ENCODE data around the gene PCDH18. TPM values are rescaled to one million over a fixed set of nuclear protein-coding genes. Genes with fewer than 3 reads are reported as not detected.

PCDH18 gene
- total and polyA plus RNA-seq, 4 donors: 0.89 to 7.7 (median 2.3) TPM

DNA sequence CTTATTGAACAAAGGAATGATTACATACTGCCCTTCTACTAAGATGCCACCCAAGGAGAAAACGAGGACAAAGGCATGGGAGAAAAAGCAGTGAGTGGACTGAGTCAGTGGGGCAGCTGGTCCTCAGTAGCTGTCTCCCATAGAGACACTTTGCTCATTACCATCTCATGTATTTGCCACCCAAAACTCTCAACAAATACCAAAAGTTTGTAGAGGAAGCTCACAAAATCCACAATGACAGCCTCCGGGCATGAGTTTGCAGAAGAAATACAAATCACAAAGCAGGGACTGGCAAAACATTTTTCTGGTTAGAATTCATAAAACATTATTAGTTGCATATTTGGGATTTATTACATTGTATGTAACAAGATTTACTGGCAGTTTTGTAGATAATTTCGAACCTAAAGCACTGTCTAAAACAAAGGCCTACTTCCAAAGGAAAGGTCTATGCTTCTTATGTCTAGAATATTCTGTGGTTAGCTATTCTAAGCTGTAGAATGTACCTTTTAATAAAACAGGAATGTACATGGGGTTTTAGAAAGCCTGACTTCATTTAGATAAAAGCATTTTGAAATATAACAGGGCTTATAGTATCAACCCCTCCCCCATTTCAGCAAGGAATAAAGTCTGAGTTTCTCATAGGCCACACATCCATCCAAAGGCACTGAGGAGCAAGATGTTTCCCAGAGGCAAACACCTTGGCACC lies 17.7 kb downstream of the PCDH18 start:
- H3K27ac ChIP-seq (ENCODE audit: low read depth in 1 of 2, low read length in 2 of 2): no peak overlapping the region
- no peaks in the 10 kb centered on the region for H3K9me3 ChIP-seq (ENCODE audit: control insufficient read depth in 4 of 4, low read length in 3 of 4)
- TF ChIP-seq, protein P1, sequence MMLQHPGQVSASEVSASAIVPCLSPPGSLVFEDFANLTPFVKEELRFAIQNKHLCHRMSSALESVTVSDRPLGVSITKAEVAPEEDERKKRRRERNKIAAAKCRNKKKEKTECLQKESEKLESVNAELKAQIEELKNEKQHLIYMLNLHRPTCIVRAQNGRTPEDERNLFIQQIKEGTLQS (IDR thresholded peaks at IDR 0.05): no peak
- no peak overlapping the region for H3K4me3 ChIP-seq (ENCODE audit: low read depth in 1 of 3, low read length in 3 of 3)
- 63% methylated on average over 3 of the region's 3 CpGs for WGBS
- peaks cover 0 to 2% (median 0%) of the 10 kb centered on the region in 4 donors for H3K27me3 ChIP-seq (ENCODE audit: control insufficient read depth in 4 of 4, insufficient read depth in 4 of 4, low read length in 3 of 4)
- DNase-seq (ENCODE audit: low spot score): no peak
- no peak overlapping the region for H3K9ac ChIP-seq (ENCODE audit: low read depth in 1 of 2, low read length in 2 of 2)
- H3K36me3 ChIP-seq (ENCODE audit: control insufficient read depth in 4 of 4, insufficient read depth in 3 of 4, low read depth in 1 of 4, low read length in 3 of 4): no peaks in the 10 kb centered on the region
- H3K4me1 ChIP-seq (ENCODE audit: control insufficient read depth in 4 of 4, insufficient read depth in 4 of 4, low read length in 3 of 4): no peaks in the 10 kb centered on the region

DNA sequence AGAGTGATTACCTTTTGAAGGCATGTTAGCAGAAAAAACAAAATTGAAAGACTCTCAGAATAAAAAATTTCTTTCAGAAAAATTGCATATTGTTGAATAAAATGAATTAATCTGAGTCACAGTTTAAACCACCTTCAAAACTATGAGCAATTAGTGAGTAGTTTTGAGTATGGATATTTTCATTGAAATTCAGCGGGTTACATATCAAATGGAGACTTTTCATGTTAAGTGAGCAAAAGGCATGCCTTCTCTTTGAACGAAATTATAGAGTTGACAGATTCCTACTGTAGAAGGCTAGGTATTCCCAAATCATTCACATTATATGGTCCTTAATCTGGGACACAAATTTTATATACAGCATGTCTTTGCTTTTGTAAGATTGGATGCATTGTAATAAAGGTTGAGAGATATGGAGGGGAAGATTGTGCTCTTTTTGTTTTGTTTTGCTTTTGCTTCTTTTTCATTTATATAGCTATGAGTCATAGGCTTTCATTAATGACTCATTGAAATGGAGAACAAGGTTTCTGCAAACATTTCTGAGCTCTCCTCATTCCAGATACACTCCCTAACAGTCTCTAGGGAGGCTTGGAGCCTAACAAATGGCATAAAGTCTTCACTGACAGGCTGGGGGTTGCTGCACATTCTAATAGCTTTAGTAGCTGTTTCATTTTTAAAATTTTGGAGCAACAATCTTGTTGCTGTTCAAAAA lies 21.6 kb downstream of the PCDH18 start:
- H3K4me3 ChIP-seq (ENCODE audit: low read depth in 1 of 3, low read length in 3 of 3): no peak overlapping the region
- H3K9ac ChIP-seq (ENCODE audit: low read depth in 1 of 2, low read length in 2 of 2): no peak overlapping the region
- no peaks in the 10 kb centered on the region for H3K36me3 ChIP-seq (ENCODE audit: control insufficient read depth in 4 of 4, insufficient read depth in 3 of 4, low read depth in 1 of 4, low read length in 3 of 4)
- TF ChIP-seq FOXA2 (IDR thresholded peaks at IDR 0.05) (no peak), JUND (IDR thresholded peaks at IDR 0.05) (peak; percentile 44 to 65)
- DNase-seq (ENCODE audit: low spot score): no peak
- H3K9me3 ChIP-seq (ENCODE audit: control insufficient read depth in 4 of 4, low read length in 3 of 4): no peaks in the 10 kb centered on the region
- 49% methylated on average over 2 of the region's 2 CpGs for WGBS
- H3K4me1 ChIP-seq (ENCODE audit: control insufficient read depth in 4 of 4, insufficient read depth in 4 of 4, low read length in 3 of 4): no peaks in the 10 kb centered on the region
- no peak overlapping the region for H3K27ac ChIP-seq (ENCODE audit: low read depth in 1 of 2, low read length in 2 of 2)
- peaks cover 0 to 2% (median 0%) of the 10 kb centered on the region in 4 donors for H3K27me3 ChIP-seq (ENCODE audit: control insufficient read depth in 4 of 4, insufficient read depth in 4 of 4, low read length in 3 of 4)

DNA sequence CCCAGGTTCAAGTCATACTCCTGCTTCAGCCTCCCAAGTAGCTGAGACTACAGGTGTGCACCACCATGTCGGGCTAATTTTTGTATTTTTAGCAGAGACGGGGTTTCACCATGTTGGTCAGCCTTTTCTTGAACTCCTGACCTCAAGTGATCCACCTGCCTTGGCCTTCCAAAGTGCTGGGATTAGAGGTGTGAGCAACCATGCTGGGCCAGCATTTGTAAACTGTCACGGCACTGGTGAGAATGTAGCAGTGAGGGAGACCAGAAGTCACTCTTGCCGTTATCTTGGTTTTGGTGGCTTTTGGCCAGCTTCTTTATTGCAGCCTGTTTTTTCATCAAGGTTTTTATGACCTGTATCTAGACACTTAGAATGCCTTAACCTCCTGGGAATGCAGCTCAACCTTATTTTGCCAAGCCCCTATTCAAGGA lies 22.4 kb downstream of the PCDH18 start:
- no peaks in the 10 kb centered on the region for H3K9me3 ChIP-seq (ENCODE audit: control insufficient read depth in 4 of 4, low read length in 3 of 4)
- TF ChIP-seq, protein P2, sequence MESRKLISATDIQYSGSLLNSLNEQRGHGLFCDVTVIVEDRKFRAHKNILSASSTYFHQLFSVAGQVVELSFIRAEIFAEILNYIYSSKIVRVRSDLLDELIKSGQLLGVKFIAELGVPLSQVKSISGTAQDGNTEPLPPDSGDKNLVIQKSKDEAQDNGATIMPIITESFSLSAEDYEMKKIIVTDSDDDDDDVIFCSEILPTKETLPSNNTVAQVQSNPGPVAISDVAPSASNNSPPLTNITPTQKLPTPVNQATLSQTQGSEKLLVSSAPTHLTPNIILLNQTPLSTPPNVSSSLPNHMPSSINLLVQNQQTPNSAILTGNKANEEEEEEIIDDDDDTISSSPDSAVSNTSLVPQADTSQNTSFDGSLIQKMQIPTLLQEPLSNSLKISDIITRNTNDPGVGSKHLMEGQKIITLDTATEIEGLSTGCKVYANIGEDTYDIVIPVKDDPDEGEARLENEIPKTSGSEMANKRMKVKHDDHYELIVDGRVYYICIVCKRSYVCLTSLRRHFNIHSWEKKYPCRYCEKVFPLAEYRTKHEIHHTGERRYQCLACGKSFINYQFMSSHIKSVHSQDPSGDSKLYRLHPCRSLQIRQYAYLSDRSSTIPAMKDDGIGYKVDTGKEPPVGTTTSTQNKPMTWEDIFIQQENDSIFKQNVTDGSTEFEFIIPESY (IDR thresholded peaks at IDR 0.05): no peak
- no peaks in the 10 kb centered on the region for H3K4me1 ChIP-seq (ENCODE audit: control insufficient read depth in 4 of 4, insufficient read depth in 4 of 4, low read length in 3 of 4)
- peaks cover 0 to 2% (median 0%) of the 10 kb centered on the region in 4 donors for H3K27me3 ChIP-seq (ENCODE audit: control insufficient read depth in 4 of 4, insufficient read depth in 4 of 4, low read length in 3 of 4)
- H3K9ac ChIP-seq (ENCODE audit: low read depth in 1 of 2, low read length in 2 of 2): no peak overlapping the region
- WGBS: 68% methylated on average over 4 of the region's 4 CpGs
- H3K36me3 ChIP-seq (ENCODE audit: control insufficient read depth in 4 of 4, insufficient read depth in 3 of 4, low read depth in 1 of 4, low read length in 3 of 4): no peaks in the 10 kb centered on the region
- H3K4me3 ChIP-seq (ENCODE audit: low read depth in 1 of 3, low read length in 3 of 3): no peak overlapping the region
- H3K27ac ChIP-seq (ENCODE audit: low read depth in 1 of 2, low read length in 2 of 2): no peak overlapping the region
- no peak for DNase-seq (ENCODE audit: low spot score)

DNA sequence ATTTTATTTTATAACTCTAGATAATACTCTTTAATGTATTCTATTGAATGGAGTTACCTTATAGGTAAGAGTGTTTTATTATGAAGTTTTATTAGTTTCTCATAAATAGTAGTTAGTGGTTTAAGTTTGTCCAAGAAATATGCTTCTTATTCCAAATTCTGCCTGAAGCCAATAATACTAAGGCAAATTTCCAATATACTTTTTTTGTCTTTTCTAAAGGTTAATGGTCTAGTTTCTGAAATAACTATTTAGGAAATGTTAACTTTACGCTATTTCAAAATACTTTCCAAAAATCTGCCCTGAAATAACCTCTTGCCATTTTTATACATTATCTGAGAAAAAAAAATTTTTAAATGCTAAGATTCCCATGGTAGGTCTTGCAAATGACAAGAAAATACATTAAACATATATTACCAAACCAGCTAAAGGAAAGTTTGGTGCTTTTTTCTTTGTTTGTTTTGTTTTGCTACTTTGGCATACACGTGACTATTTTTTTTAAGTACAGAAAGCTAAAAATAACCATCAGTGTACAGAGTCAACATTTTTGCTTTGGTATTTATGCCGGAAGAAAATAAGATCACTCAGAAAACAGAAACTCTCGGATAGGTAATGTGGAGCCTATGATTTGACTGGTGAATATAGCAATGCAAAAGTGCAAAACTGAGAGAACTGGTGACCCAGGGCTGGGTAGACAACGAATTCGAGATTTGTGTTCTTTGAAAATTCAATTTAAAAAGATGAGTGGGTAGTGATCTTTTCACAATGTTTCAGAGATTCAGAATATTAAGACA lies 29.8 kb downstream of the PCDH18 start:
- H3K4me3 ChIP-seq (ENCODE audit: low read depth in 1 of 3, low read length in 3 of 3): no peak overlapping the region
- no peaks in the 10 kb centered on the region for H3K9me3 ChIP-seq (ENCODE audit: control insufficient read depth in 4 of 4, low read length in 3 of 4)
- H3K9ac ChIP-seq (ENCODE audit: low read depth in 1 of 2, low read length in 2 of 2): no peak overlapping the region
- no peaks in the 10 kb centered on the region for H3K36me3 ChIP-seq (ENCODE audit: control insufficient read depth in 4 of 4, insufficient read depth in 3 of 4, low read depth in 1 of 4, low read length in 3 of 4)
- DNase-seq (ENCODE audit: low spot score): no peak
- H3K27me3 ChIP-seq (ENCODE audit: control insufficient read depth in 4 of 4, insufficient read depth in 4 of 4, low read length in 3 of 4): no peaks in the 10 kb centered on the region
- H3K27ac ChIP-seq (ENCODE audit: low read depth in 1 of 2, low read length in 2 of 2): no peak overlapping the region
- H3K4me1 ChIP-seq (ENCODE audit: control insufficient read depth in 4 of 4, insufficient read depth in 4 of 4, low read length in 3 of 4): no peaks in the 10 kb centered on the region
- WGBS: 69% methylated on average over 6 of the region's 6 CpGs
- TF ChIP-seq NR2F2 (IDR thresholded peaks at IDR 0.05): no peak
- no peak for TF ChIP-seq YY1 (IDR thresholded peaks at IDR 0.05)
- TF ChIP-seq EGR1 (IDR thresholded peaks at IDR 0.05; ENCODE audit: low read depth in 2 of 2): no peak
- TF ChIP-seq FOXA1 (IDR thresholded peaks at IDR 0.05): no peak
- no peak for TF ChIP-seq FOXA2 (IDR thresholded peaks at IDR 0.05)
- TF ChIP-seq JUND (IDR thresholded peaks at IDR 0.05): no peak
- TF ChIP-seq, protein P1 (IDR thresholded peaks at IDR 0.05): no peak
- TF ChIP-seq, protein P2 (IDR thresholded peaks at IDR 0.05): no peak
- no peak for TF ChIP-seq HNF4G (IDR thresholded peaks at IDR 0.05)
- no peak for TF ChIP-seq GABPA (IDR thresholded peaks at IDR 0.05 in 1 of 2, conservative IDR thresholded peaks at IDR 0.05 in 1 of 2)
- TF ChIP-seq, protein P3, sequence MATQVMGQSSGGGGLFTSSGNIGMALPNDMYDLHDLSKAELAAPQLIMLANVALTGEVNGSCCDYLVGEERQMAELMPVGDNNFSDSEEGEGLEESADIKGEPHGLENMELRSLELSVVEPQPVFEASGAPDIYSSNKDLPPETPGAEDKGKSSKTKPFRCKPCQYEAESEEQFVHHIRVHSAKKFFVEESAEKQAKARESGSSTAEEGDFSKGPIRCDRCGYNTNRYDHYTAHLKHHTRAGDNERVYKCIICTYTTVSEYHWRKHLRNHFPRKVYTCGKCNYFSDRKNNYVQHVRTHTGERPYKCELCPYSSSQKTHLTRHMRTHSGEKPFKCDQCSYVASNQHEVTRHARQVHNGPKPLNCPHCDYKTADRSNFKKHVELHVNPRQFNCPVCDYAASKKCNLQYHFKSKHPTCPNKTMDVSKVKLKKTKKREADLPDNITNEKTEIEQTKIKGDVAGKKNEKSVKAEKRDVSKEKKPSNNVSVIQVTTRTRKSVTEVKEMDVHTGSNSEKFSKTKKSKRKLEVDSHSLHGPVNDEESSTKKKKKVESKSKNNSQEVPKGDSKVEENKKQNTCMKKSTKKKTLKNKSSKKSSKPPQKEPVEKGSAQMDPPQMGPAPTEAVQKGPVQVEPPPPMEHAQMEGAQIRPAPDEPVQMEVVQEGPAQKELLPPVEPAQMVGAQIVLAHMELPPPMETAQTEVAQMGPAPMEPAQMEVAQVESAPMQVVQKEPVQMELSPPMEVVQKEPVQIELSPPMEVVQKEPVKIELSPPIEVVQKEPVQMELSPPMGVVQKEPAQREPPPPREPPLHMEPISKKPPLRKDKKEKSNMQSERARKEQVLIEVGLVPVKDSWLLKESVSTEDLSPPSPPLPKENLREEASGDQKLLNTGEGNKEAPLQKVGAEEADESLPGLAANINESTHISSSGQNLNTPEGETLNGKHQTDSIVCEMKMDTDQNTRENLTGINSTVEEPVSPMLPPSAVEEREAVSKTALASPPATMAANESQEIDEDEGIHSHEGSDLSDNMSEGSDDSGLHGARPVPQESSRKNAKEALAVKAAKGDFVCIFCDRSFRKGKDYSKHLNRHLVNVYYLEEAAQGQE (IDR thresholded peaks at IDR 0.05): no peak

Measured in liver (tissue), 9 donors.